ENCODE data around the gene DRAP1.

DNA sequence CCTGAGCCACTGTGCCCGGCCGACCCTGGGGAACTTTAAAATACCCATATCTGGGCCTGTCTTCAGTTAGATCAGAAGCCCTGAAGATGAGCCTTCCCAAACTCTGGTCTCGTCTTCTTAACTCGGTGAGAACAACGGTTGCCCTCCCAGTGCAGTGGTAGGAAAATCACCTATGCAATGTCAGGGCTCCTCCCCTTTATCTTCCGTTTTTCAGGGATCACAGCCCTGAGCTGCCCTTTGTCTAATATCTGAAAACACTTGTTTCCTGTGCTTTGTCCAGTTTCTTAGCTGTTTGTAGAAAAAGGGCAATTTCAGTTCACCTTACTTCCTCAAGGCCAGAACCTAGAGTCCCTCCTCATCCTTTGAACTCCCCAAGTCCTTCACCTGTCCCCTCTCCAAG, 9.4 kb downstream of the DRAP1 start:
- no peak for TF ChIP-seq EZH2 (IDR thresholded peaks at IDR 0.05; ENCODE audit: insufficient read depth, poor library complexity, severe bottlenecking)
- no peak for TF ChIP-seq EZH2phosphoT487 (IDR thresholded peaks at IDR 0.05; ENCODE audit: insufficient read depth, low read depth)
